HCT116 (cell line): ENCODE results near the gene ACADS. TPM values are rescaled to one million over a fixed set of nuclear protein-coding genes. Genes with fewer than 3 reads are reported as not detected.

Source experiments
- ATAC-seq: fragments of 200-7000 bp; cut with Tn5 transposase; 2 replicates; pipeline ENCODE4 v1.9.1; 2020; ENCODE audit warnings: mild to moderate bottlenecking, moderate library complexity
- BruUV-seq: library from RNA; stranded (reverse); fragments of 400-500 nt; replicated peaks from 2 replicates; lab custom pipeline; 2021; lab: Mats Ljungman, UMichigan
- CTCF ChIA-PET: fragments of 300-600 bp; sonication (Branson Sonifier 250); formaldehyde crosslinking; loops from one replicate; lab custom pipeline; 2021; ENCODE audit warnings: antibody characterized with exemption; lab: Charles Lee
- POLR2A ChIA-PET: fragments of 300-600, 350-600 bp; sonication (Branson Sonifier 250); formaldehyde crosslinking; loops from one replicate; lab custom pipeline; 2021; ENCODE audit warnings: antibody characterized with exemption; lab: Charles Lee
- RAD21 ChIA-PET, 2 experiments: fragments of 300-600 bp; sonication (Branson Sonifier 250); formaldehyde crosslinking; loops; one replicate each; lab custom pipeline; 2023; ENCODE audit warnings: low total read pairs in 2 of 2; ENCODE audit not compliant: uncharacterized antibody in 2 of 2, unreplicated experiment in 2 of 2, low non-redundant PET in 1 of 2; lab: Charles Lee
- DNase-seq: peaks from one replicate; pipeline ENCODE4 v3.0.0-alpha.2; 2010; ENCODE audit warnings: low read depth, low spot score
- H2AFZ ChIP-seq: fragments of 200-600 bp; shearing (Covaris generic), sonication (generic); 2 replicates; pipeline ENCODE4 v1.6.1; 2017; ENCODE audit warnings: low read depth, mixed run types, mixed read lengths, antibody characterized with exemption, low read length; ENCODE audit not compliant: poor library complexity, severe bottlenecking
- H3K27ac ChIP-seq: 2 replicates; pipeline ENCODE4 v1.5.1; 2012; ENCODE audit warnings: low read depth, low read length
- H3K27me3 ChIP-seq: fragments of 200-600 bp; sonication (generic); 2 replicates; pipeline ENCODE4 v1.6.1; 2016; ENCODE audit warnings: mixed run types, low read length, mixed read lengths; ENCODE audit not compliant: insufficient read depth
- H3K36me3 ChIP-seq, 2 experiments: fragments of 200-500 bp in 1 of 2; fragments of 200-600 bp in 1 of 2; sonication (Bioruptor generic) in 1 of 2; sonication (generic) in 1 of 2; 2 replicates each; pipeline versions ENCODE4 v1.5.1 to v1.6.1; 2014 to 2016; ENCODE audit warnings: low read length in 2 of 2, inconsistent platforms in 1 of 2, mixed read lengths in 1 of 2, mixed run types in 1 of 2; ENCODE audit not compliant: insufficient read depth in 2 of 2, control insufficient read depth in 1 of 2
- H3K4me1 ChIP-seq, 2 experiments: fragments of 200-600 bp in 1 of 2; sonication (generic) in 1 of 2; 2 replicates each; pipeline versions ENCODE4 v1.5.1 to v1.6.1; 2012 to 2017; ENCODE audit warnings: low read length in 2 of 2, inconsistent platforms in 1 of 2, mild to moderate bottlenecking in 1 of 2, mixed read lengths in 1 of 2, mixed run types in 1 of 2, moderate library complexity in 1 of 2; ENCODE audit not compliant: insufficient read depth in 2 of 2, control insufficient read depth in 1 of 2
- H3K4me2 ChIP-seq: fragments of 200-600 bp; sonication (generic); 2 replicates; pipeline ENCODE4 v1.6.1; 2017; ENCODE audit warnings: mixed run types, low read length, mixed read lengths
- H3K4me3 ChIP-seq, 2 experiments: fragments of 200-600 bp in 1 of 2; sonication (generic) in 1 of 2; replicated peaks in 1 of 2; 2 replicates each; pipeline ENCODE4 v1.5.1; 2011 to 2016; ENCODE audit warnings: low read length in 2 of 2, control low read depth in 1 of 2, low read depth in 1 of 2, mild to moderate bottlenecking in 1 of 2, mixed read lengths in 1 of 2, mixed run types in 1 of 2
- H3K79me2 ChIP-seq: fragments of 200-600 bp; sonication (generic); 2 replicates; pipeline ENCODE4 v1.6.1; 2017; ENCODE audit warnings: mild to moderate bottlenecking, mixed run types, low read length, moderate library complexity, mixed read lengths; ENCODE audit not compliant: insufficient read depth
- H3K9ac ChIP-seq: fragments of 200-600 bp; sonication (generic); 2 replicates; pipeline ENCODE4 v1.6.1; 2016; ENCODE audit warnings: low read length, mixed read lengths
- H3K9me2 ChIP-seq: fragments of 200-600 bp; sonication (generic), shearing (Covaris generic); 2 replicates; pipeline ENCODE4 v1.6.1; 2017; ENCODE audit warnings: mixed run types, mild to moderate bottlenecking, moderate library complexity; ENCODE audit not compliant: insufficient read depth
- H3K9me3 ChIP-seq, 2 experiments: fragments of 200-500 bp in 1 of 2; fragments of 200-600 bp in 1 of 2; sonication (Bioruptor generic) in 1 of 2; sonication (generic) in 1 of 2; 2 replicates each; pipeline ENCODE4 v1.6.1; 2014 to 2017; ENCODE audit warnings: low read length in 2 of 2, mixed read lengths in 2 of 2, inconsistent platforms in 1 of 2, low read depth in 1 of 2, mild to moderate bottlenecking in 1 of 2, mixed run types in 1 of 2, moderate library complexity in 1 of 2; ENCODE audit not compliant: control insufficient read depth in 1 of 2, insufficient read depth in 1 of 2
- H4K20me1 ChIP-seq: fragments of 200-600 bp; sonication (generic), shearing (Covaris generic); 2 replicates; pipeline ENCODE4 v1.6.1; 2017; ENCODE audit warnings: mixed run types, mild to moderate bottlenecking, moderate library complexity; ENCODE audit not compliant: insufficient read depth
- CBX3 ChIP-seq: IDR thresholded peaks from 2 replicates; pipeline ENCODE4 v1.6.1; 2012; ENCODE audit warnings: low read depth
- CEBPB ChIP-seq: IDR thresholded peaks from 2 replicates; pipeline ENCODE4 v1.6.1; 2012; ENCODE audit warnings: low read depth
- CTCF ChIP-seq, 3 experiments: fragments of 200-600 bp in 1 of 3; sonication (generic) in 1 of 3; IDR thresholded peaks in 2 of 3; conservative IDR thresholded peaks in 1 of 3; 2 replicates each; pipeline ENCODE4 v1.5.1; 2012 to 2017; ENCODE audit warnings: low read depth in 2 of 3, low read length in 2 of 3, antibody characterized with exemption in 1 of 3, borderline replicate concordance in 1 of 3, control low read depth in 1 of 3, mild to moderate bottlenecking in 1 of 3, mixed read lengths in 1 of 3, mixed run types in 1 of 3, moderate library complexity in 1 of 3; ENCODE audit not compliant: insufficient read depth in 1 of 3
- EGR1 ChIP-seq: IDR thresholded peaks from 2 replicates; pipeline ENCODE4 v1.6.1; 2012; ENCODE audit warnings: low read depth
- ELF1 ChIP-seq: IDR thresholded peaks from 2 replicates; pipeline ENCODE4 v1.6.1; 2012; ENCODE audit warnings: low read depth, borderline replicate concordance
- JUND ChIP-seq: IDR thresholded peaks from 2 replicates; pipeline ENCODE4 v1.6.1; 2012
- POLR2AphosphoS5 ChIP-seq: IDR thresholded peaks from 2 replicates; pipeline ENCODE4 v1.6.1; 2011; ENCODE audit warnings: mild to moderate bottlenecking, low read depth, low read length, moderate library complexity
- RAD21 ChIP-seq: IDR thresholded peaks from 2 replicates; pipeline ENCODE4 v1.6.1; 2012; ENCODE audit warnings: low read depth, mild to moderate bottlenecking
- REST ChIP-seq: IDR thresholded peaks from 2 replicates; pipeline ENCODE4 v1.6.1; 2012; ENCODE audit warnings: low read depth
- TCF7L2 ChIP-seq: IDR thresholded peaks from 2 replicates; pipeline ENCODE4 v1.7.0; 2011; ENCODE audit warnings: borderline replicate concordance, inconsistent platforms; ENCODE audit not compliant: insufficient read depth, insufficient read length; ENCODE audit errors: extremely low read depth
- YY1 ChIP-seq: IDR thresholded peaks from 2 replicates; pipeline ENCODE4 v1.6.1; 2011; ENCODE audit warnings: low read length, low read depth, moderate library complexity, mild to moderate bottlenecking; ENCODE audit not compliant: insufficient replicate concordance; ENCODE audit errors: extremely low read depth
- intact Hi-C: fragments of 100-400 bp; cut with micrococcal nuclease; formaldehyde crosslinking; loops from 2 replicates; pipeline ENCODE4 v1.10.0; 2022
- total RNA-seq: library from RNA; stranded (reverse); gene quantifications from one replicate; pipeline ENCODE4 v1.2.1, GENCODE V29; 2021; ENCODE audit not compliant: unreplicated experiment

ACADS gene
- total RNA-seq, 1 experiment from 2014 or later = 21.4 TPM

- H3K27ac ChIP-seq = no peak overlapping the region
- H3K9me2 ChIP-seq = no peaks in the 10 kb centered on the region
- intact Hi-C loops = loop anchor here (1.0 to 10.0 kb wide), 4 partner anchors 67 to 379 kb away; no protein-coding TSS in a partner anchor
- no peak overlapping the region for H3K9ac ChIP-seq
- ATAC-seq (peak; percentile 65), DNase-seq (peak; percentile 63)
- H4K20me1 ChIP-seq = no peaks in the 10 kb centered on the region
- peaks cover 23 to 27% of the 10 kb centered on the region in 2 experiments; a peak in 3 of 4 replicates for H3K36me3 ChIP-seq
- ChIA-PET RAD21 (no interaction called here), CTCF (no interaction called here)
- H3K27me3 ChIP-seq = no peaks in the 10 kb centered on the region
- TF ChIP-seq CTCF (IDR thresholded peaks at IDR 0.05 in 2 of 3, conservative IDR thresholded peaks at IDR 0.05 in 1 of 3; ENCODE audit: borderline replicate concordance in 1 of 3, insufficient read depth in 1 of 3, low read depth in 2 of 3, low read length in 2 of 3) = peak; percentile 79 to 90 (median 82)
- TF ChIP-seq JUND = no peak
- no peak for TF ChIP-seq EGR1
- no peak for TF ChIP-seq REST
- TF ChIP-seq POLR2AphosphoS5 = peak; percentile 34; the same call in 1 of the 2 replicates
- TF ChIP-seq ELF1 = no peak
- TF ChIP-seq CBX3 = no peak
- peak; percentile 86 for TF ChIP-seq RAD21
- peak; percentile 54 for TF ChIP-seq YY1
- no peak for TF ChIP-seq TCF7L2
- no peak for TF ChIP-seq CEBPB
- TF ChIP-seq, all 23 proteins: peak for 4
- Histone ChIP-seq H3K4me1 (peaks cover 11 to 15% of the 10 kb centered on the region in 2 experiments), H2AFZ (no peak overlapping the region), H3K4me2 (no peak overlapping the region), H3K4me3 (no peak overlapping the region), H3K79me2 (peaks cover 18% of the 10 kb centered on the region), H3K9me3 (no peaks in the 10 kb centered on the region)
- no TSS peak for BruUV-seq
- POLR2A ChIA-PET = no interaction called here
These were observed 11.7 kb upstream of the ACADS start for GRCh38 chr12:120713861-120714482.
